ENCODE data around the gene SPOCK1.

DNA sequence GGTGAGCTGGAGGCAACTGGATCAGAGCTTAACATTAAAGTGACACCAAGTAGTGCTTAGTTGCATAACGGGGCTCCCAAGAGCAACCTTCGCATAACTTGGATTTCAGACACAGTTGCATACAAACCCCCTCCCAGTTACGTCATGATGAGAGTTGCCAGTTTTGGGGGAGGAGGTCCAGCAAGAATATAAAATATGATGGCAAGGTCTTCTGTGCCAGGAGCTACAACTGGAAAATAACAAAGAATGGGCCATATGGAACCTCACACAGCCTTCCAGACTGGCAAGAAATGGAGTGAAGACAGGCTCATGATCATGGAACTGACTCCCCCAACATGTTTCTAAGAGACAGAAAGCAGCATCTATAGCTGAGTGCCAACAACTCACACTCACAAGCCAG, 8.5 kb downstream of the SPOCK1 start:
- TF ChIP-seq ELF4 (CRISPR knock-in tag; IDR thresholded peaks at IDR 0.05; ENCODE audit: borderline replicate concordance) (no peak), ZFX (CRISPR knock-in tag; IDR thresholded peaks at IDR 0.05; ENCODE audit: low read depth) (no peak), ZBTB34 (CRISPR knock-in tag; IDR thresholded peaks at IDR 0.05) (no peak), CTCF (CRISPR knock-in tag; IDR thresholded peaks at IDR 0.05) (no peak), ZNF3 (CRISPR knock-in tag; IDR thresholded peaks at IDR 0.05) (no peak)
